ENCODE measurements around the gene SH2D7.

DNA sequence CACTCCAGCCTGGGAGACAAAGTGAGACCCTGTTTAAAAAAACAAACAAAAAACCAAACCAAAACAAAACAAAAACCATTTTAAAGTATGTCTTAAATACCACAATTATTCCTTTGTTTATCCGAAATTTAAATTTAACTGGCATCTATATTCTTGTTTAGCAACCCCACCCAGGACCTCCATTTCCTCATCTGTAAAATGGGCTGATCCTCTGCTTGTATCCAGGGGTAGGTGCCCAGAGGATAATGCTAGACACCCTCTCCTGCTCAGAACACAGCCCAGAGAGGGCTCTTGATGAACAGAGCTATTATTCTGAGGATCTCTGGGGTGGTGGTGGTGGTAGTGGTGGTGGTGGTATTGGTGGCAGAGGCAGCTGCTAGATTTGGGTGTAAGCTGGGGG lies 9.8 kb downstream of the SH2D7 start:
- TF ChIP-seq SUZ12 (IDR thresholded peaks at IDR 0.05; ENCODE audit: extremely low read depth, insufficient read depth, insufficient read length), result no peak
- TF ChIP-seq ZNF274 (IDR thresholded peaks at IDR 0.05; ENCODE audit: low read depth, low read length), result no peak

All from NT2/D1 (cell line).